Left ventricle myocardium inferior (tissue), 1 donor: ENCODE data around the gene KIAA2012. TPM values are rescaled to one million over a fixed set of nuclear protein-coding genes. Genes with fewer than 3 reads are reported as not detected.

Experiments used
- DNase-seq: peaks from one replicate; pipeline ENCODE4 v3.0.0-alpha.2; 2020
- H3K27ac ChIP-seq: fragments of 200-600 bp; replicated peaks from 2 replicates; pipeline ENCODE4 v1.8.0; 2021
- H3K27me3 ChIP-seq: fragments of 200-600 bp; 2 replicates; pipeline ENCODE4 v1.8.0; 2021; ENCODE audit warnings: low read depth
- H3K36me3 ChIP-seq: fragments of 200-600 bp; 2 replicates; pipeline ENCODE4 v1.8.0; 2021
- H3K4me1 ChIP-seq: fragments of 200-600 bp; 2 replicates; pipeline ENCODE4 v1.8.0; 2021
- H3K4me3 ChIP-seq: fragments of 200-600 bp; 2 replicates; pipeline ENCODE4 v1.8.0; 2021; ENCODE audit warnings: mild to moderate bottlenecking, moderate library complexity
- H3K9me3 ChIP-seq: fragments of 200-600 bp; replicated peaks from 2 replicates; pipeline ENCODE4 v1.8.0; 2021
- CTCF ChIP-seq: fragments of 200-600 bp; IDR thresholded peaks from 2 replicates; pipeline ENCODE4 v1.8.0; 2021; ENCODE audit warnings: antibody characterized with exemption, mild to moderate bottlenecking, borderline replicate concordance
- intact Hi-C: fragments of 100-400 bp; cut with micrococcal nuclease; formaldehyde crosslinking; loops from one replicate; pipeline ENCODE4 v1.11.0; 2022
- total RNA-seq: library from RNA; stranded (reverse); fragmentation: NEBNext Ultra II Directional; extraction: Animal tissue kit (Norgen Biotek cat#: 25700); gene quantifications from one replicate; pipeline ENCODE4 v1.2.1, GENCODE V29; 2021
- donor health status: DM: no; HTN: yes; CAD: no; lungs with severe emphysema.

Gene KIAA2012
- total RNA-seq, 1 donor from 2014 or later: not detected

- Histone ChIP-seq H3K9me3 (no peaks in the 10 kb centered on the region), H3K36me3 (no peaks in the 10 kb centered on the region), H3K4me1 (peaks cover 14% of the 10 kb centered on the region), H3K4me3 (no peak overlapping the region), H3K27ac (peak overlapping the region; percentile 30), H3K27me3 (no peaks in the 10 kb centered on the region)
- TF ChIP-seq CTCF: no peak
- DNase-seq: no peak
- intact Hi-C loops: no loop called here
These were observed 8.7 kb upstream of the KIAA2012 start for GRCh38 chr2:202064171-202064880.

- H3K27me3 ChIP-seq: no peaks in the 10 kb centered on the region
- intact Hi-C loops: no loop called here
- peaks cover 14% of the 10 kb centered on the region for H3K4me1 ChIP-seq
- no peaks in the 10 kb centered on the region for H3K9me3 ChIP-seq
- DNase-seq: no peak
- no peak for TF ChIP-seq CTCF
- no peak overlapping the region for H3K27ac ChIP-seq
- no peak overlapping the region for H3K4me3 ChIP-seq
- H3K36me3 ChIP-seq: no peaks in the 10 kb centered on the region
These were observed 8.2 kb upstream of the KIAA2012 start for GRCh38 chr2:202064881-202065230.

- Histone ChIP-seq H3K4me3 (no peak overlapping the region), H3K9me3 (no peaks in the 10 kb centered on the region), H3K4me1 (peaks cover 14% of the 10 kb centered on the region), H3K27me3 (no peaks in the 10 kb centered on the region), H3K27ac (no peak overlapping the region), H3K36me3 (no peaks in the 10 kb centered on the region)
- no peak for DNase-seq
- TF ChIP-seq CTCF: no peak
- intact Hi-C loops: no loop called here
These were observed 7.2 kb upstream of the KIAA2012 start for GRCh38 chr2:202065876-202066275.

GRCh38 chr2:202066875-202067274, 6.2 kb upstream of the KIAA2012 start:
- Histone ChIP-seq H3K4me3 (no peak overlapping the region), H3K27ac (no peak overlapping the region), H3K36me3 (no peaks in the 10 kb centered on the region), H3K27me3 (no peaks in the 10 kb centered on the region), H3K9me3 (no peaks in the 10 kb centered on the region), H3K4me1 (peaks cover 14% of the 10 kb centered on the region)
- no peak for DNase-seq
- intact Hi-C loops: no loop called here
- no peak for TF ChIP-seq CTCF

GRCh38 chr2:202067589-202067988, 5.5 kb upstream of the KIAA2012 start:
- intact Hi-C loops: no loop called here
- Histone ChIP-seq H3K27me3 (no peaks in the 10 kb centered on the region), H3K4me3 (no peak overlapping the region), H3K4me1 (peaks cover 14% of the 10 kb centered on the region), H3K36me3 (no peaks in the 10 kb centered on the region), H3K27ac (no peak overlapping the region), H3K9me3 (no peaks in the 10 kb centered on the region)
- DNase-seq: no peak
- TF ChIP-seq CTCF: no peak
